ENCODE measurements around the gene PKN3.
"Not testable (repeated sequence)": the region's sequence is repeated elsewhere in the genome, so short reads cannot be mapped to it uniquely, and the experiment has no call there.

The PKN3 gene

DNA sequence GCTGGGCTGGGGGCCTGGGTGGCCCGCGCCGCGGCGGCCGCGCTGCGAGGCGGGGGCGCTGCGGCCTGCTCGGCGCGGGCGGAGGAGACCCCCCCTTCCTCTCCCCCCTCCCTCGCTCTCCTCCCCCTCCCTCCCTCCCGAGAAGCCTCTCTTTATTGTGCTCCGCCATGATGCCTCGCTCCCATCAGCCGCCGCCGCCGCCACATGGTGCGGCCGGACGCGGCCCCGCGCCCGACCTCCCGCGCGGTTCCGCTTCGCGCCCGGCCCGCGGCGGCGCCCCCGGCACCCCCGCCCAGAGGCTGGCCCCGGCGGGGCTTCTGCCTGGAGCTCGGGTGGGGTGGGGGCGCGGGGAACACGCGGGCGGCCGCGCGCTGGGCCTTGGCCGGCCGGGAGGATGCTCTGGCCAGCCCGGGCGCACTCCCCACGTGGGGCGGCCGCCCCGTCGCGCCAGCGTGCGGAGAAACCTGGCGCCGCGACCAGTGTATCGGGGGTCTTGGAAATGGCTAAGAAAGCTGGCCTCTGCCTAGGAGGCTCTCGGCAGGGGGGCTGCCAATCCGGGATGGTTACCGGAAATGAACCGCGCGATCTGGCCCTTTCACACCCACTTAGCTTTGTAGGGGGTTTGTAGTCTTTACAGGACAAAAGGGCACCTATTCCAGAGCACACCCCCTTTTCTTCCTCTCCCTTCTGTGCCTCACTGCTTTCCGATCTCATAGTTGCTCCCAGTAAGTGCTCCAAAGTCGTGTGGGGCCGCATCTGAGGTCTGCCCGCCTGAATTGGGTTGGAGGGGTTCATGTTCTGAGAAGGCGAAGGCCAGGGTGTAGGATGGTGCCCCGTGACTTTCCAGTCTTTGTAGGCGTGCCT, 12.3 kb upstream of the PKN3 start:
- peak; percentile 44 for DNase-seq
- in situ Hi-C loops (cut with HindIII; ENCODE audit: low pct_ligation_motif_present, low pct_unique_long_range_greater_than_20kb, low sequenced_read_pairs), result no loop called here

DNA sequence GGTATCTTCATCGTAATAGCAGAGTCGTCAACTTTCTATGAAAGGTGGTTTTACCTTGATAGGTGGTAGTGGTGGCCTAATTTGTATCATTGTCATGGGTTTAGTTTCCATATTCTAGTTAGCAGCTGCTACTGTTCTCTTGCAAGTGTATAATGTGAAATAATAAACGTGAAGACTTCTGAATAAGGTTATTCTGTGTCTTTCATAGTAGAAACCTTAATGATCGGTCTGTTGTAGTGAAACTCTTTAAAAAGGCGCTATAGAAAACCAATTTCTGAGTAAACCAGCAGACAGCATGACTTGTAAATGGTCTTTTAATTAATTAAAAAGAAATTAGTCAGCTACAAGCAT, 11.6 kb upstream of the PKN3 start:
- in situ Hi-C loops (cut with HindIII; ENCODE audit: low pct_ligation_motif_present, low pct_unique_long_range_greater_than_20kb, low sequenced_read_pairs), result no loop called here
- DNase-seq, result no peak

- DNase-seq; in situ Hi-C loops (cut with HindIII; ENCODE audit: low pct_ligation_motif_present, low pct_unique_long_range_greater_than_20kb, low sequenced_read_pairs): not testable (repeated sequence)
These were observed 8.6 kb upstream of the PKN3 start for GRCh38 chr9:128693738-128694137.

DNA sequence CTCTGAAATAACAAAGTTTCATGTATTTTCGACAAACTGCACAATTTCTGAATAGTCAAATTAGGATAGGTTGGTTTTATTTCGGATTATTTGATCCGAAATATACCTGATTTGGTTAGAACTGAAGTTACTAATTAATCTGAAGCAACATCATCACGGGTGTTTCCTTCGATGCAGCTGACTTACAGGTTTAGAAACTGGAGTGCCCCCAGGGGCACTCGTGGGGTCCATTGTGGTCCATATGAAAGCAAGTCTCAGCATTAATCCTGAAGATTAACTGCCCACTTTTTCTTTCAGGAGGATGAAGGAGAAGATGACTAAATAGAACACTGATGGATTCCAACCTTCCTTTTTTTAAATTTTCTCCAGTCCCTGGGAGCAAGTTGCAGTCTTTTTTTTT, 8.0 kb upstream of the PKN3 start:
- in situ Hi-C loops (cut with HindIII; ENCODE audit: low pct_ligation_motif_present, low pct_unique_long_range_greater_than_20kb, low sequenced_read_pairs), result no loop called here
- DNase-seq, result no peak

- in situ Hi-C loops (cut with HindIII; ENCODE audit: low pct_ligation_motif_present, low pct_unique_long_range_greater_than_20kb, low sequenced_read_pairs), result no loop called here
These were observed 5.2 kb upstream of the PKN3 start for GRCh38 chr9:128696923-128697707.

GRCh38 chr9:128699096-128699795, 3.1 kb upstream of the PKN3 start:
- in situ Hi-C loops (cut with HindIII; ENCODE audit: low pct_ligation_motif_present, low pct_unique_long_range_greater_than_20kb, low sequenced_read_pairs); DNase-seq: not testable (repeated sequence)

More at GRCh38 chr9:128696923-128697707, 5.2 kb upstream of the PKN3 start:
- DNase-seq, result no peak

- DNase-seq, result no peak
- in situ Hi-C loops (cut with HindIII; ENCODE audit: low pct_ligation_motif_present, low pct_unique_long_range_greater_than_20kb, low sequenced_read_pairs), result no loop called here
These were observed 962 bp upstream of the PKN3 start for GRCh38 chr9:128701227-128701854.

DNA sequence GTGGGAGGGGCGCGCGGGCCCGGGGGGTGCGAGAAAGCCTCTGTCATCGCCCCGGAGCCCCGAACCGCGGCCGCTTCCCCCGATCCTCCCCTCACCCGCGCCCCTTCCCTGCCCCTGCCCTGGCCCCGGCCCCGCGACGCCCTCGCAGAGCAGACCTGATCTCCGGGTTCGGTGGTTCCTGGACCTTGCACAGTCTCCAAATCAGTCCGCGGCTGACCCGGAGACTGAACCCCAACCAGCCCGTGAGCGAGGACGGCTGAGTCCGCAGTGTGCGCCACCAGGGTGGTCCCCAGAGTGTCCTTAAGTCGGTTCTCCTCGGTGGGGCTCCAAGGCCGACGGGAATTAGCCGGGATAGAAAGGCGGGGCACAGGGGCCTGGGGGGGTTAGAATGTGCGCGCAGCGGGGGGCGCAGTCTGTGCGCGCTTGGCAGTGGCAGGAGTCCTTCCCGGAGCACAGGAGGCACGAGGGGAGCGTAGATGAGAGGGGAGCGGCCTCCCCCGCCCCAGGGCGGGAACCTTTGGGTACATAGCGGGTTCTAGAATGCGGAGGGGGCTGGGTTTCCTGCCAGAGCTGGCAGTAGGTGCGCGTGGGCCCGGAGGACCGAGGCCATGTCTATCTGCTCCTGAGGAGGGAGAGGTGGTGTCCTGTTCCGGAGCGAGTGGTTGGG, 779 bp downstream of the PKN3 start:
- DNase-seq, result no peak
- in situ Hi-C loops (cut with HindIII; ENCODE audit: low pct_ligation_motif_present, low pct_unique_long_range_greater_than_20kb, low sequenced_read_pairs), result no loop called here

GRCh38 chr9:128703616-128704355, 1.5 kb downstream of the PKN3 start:
- in situ Hi-C loops (cut with HindIII; ENCODE audit: low pct_ligation_motif_present, low pct_unique_long_range_greater_than_20kb, low sequenced_read_pairs), result no loop called here
- DNase-seq, result no peak

- in situ Hi-C loops (cut with HindIII; ENCODE audit: low pct_ligation_motif_present, low pct_unique_long_range_greater_than_20kb, low sequenced_read_pairs), result no loop called here
These were observed 2.0 kb downstream of the PKN3 start for GRCh38 chr9:128704356-128704670.

DNA sequence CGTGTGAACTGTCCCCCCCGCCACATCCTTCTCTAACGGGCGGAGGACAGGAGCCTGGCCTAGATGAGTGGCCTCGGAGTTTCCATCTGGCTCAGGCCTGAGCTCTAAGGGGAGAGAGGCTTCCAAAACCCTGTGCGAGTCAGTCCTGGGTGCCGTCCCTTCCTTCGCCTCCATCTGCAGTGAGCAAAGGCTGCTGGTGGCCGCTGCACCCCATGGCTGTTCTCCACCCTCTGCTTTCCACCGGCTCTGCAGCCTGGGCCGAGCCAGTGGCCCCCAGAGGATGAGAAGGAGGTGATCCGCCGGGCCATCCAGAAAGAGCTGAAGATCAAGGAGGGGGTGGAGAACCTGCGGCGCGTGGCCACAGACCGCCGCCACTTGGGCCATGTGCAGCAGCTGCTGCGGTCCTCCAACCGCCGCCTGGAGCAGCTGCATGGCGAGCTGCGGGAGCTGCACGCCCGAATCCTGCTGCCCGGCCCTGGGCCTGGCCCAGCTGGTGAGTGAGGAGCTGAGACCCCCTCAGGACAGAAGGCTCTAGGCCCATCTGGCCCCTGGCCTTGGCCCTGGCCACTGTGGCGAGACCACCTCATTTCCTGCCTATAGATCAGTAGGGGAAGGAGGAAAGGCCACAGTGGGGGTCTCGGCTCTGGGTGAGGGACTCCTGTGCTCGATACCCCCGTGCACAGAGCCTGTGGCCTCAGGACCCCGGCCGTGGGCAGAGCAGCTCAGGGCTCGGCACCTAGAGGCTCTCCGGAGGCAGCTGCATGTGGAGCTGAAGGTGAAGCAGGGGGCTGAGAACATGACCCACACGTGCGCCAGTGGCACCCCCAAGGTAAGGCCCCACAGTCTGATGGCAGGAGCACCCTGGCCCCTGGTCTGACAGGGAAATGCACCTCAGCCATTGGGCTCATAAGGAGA, 3.0 kb downstream of the PKN3 start:
- in situ Hi-C loops (cut with HindIII; ENCODE audit: low pct_ligation_motif_present, low pct_unique_long_range_greater_than_20kb, low sequenced_read_pairs), result no loop called here

More at GRCh38 chr9:128704356-128704670, 2.0 kb downstream of the PKN3 start:
- no peak for DNase-seq

DNA sequence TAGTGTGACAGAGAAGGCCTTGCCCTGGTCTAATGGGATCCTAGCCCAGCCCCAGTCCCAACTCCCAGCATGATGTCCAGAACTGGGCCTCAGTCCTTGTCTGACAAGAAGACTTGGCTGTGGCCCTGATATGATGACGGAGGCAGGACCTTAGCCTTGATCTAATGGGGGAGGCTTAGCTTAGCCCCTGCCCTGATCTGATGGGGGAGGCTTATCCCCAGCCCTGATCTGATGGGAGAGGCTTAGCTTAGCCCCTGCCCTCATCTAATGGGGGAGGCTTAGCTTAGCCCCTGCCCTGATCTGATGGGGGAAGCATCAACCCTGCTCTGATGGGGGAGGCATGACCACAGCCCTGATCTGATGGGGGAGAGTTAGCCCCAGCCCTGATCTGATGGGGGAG, 3.7 kb downstream of the PKN3 start:
- no peak for DNase-seq
- in situ Hi-C loops (cut with HindIII; ENCODE audit: low pct_ligation_motif_present, low pct_unique_long_range_greater_than_20kb, low sequenced_read_pairs), result no loop called here

More for the DNA sequence above, 3.0 kb downstream of the PKN3 start:
- DNase-seq, result no peak

DNA sequence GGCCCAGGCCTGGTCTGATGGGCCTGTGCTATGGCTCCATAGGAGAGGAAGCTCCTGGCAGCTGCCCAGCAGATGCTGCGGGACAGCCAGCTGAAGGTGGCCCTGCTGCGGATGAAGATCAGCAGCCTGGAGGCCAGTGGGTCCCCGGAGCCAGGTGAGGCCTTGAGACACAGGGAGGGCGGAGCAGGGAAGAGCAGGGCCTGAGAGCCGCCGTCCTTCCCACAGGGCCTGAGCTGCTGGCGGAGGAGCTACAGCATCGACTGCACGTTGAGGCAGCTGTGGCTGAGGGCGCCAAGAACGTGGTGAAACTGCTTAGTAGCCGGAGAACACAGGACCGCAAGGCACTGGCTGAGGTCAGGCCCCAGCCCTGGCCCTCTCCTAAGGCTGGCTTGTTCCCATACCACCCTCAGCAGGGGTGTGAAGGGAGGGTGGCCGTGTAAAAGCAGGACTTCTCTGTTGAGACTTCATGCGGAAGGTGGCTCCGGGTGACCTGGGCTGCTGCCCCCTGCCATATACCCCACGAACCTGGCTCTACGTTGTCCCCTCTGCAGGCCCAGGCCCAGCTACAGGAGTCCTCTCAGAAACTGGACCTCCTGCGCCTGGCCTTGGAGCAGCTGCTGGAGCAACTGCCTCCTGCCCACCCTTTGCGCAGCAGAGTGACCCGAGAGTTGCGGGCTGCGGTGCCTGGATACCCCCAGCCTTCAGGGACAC, 4.5 kb downstream of the PKN3 start:
- no peak for DNase-seq
- in situ Hi-C loops (cut with HindIII; ENCODE audit: low pct_ligation_motif_present, low pct_unique_long_range_greater_than_20kb, low sequenced_read_pairs), result no loop called here

GRCh38 chr9:128707446-128707845, 5.1 kb downstream of the PKN3 start:
- DNase-seq, result no peak
- in situ Hi-C loops (cut with HindIII; ENCODE audit: low pct_ligation_motif_present, low pct_unique_long_range_greater_than_20kb, low sequenced_read_pairs), result no loop called here

DNA sequence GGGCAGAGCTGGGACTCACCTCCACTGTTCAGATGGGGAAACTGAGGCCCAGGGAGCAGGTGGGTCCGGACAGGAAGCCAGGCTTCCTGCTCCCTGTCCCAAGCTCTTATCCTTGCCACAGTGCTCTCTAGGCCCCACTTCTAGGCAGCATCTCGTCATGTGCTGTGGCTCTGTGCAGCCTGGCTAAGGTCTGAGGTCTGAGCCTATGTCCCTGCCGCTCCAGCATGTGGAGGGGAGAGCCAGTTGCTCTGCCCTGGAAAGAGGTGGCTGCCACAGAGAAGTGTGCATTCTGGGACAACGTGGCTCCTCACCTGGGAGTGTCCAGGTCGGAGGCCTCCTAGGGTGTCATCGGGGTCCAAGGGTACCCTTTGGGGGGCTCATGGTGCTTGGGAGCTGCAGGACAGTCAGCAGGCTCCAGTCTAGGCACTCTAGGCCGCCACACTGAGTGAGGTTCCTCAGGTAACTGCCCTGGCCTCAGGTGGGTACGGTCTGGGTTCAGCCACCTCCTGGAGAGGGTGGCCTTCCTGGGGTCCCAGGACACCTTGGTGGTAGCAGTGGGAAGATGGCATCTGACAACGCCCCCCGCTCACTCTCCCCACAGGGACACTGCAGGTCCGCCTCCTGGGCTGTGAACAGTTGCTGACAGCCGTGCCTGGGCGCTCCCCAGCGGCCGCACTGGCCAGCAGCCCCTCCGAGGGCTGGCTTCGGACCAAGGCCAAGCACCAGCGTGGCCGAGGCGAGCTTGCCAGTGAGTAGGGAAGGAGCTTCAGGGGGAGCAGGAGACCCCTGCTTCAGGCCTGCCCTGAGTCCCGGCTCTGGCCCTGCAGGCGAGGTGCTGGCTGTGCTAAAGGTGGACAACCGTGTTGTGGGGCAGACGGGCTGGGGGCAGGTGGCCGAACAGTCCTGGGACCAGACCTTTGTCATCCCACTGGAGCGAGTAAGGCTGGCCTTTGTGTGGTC, 10.4 kb downstream of the PKN3 start:
- DNase-seq, result no peak
- in situ Hi-C loops (cut with HindIII; ENCODE audit: low pct_ligation_motif_present, low pct_unique_long_range_greater_than_20kb, low sequenced_read_pairs), result no loop called here

All from ACHN (cell line).